ENCODE data around the gene ELMO3. TPM values are rescaled to one million over a fixed set of nuclear protein-coding genes. Genes with fewer than 3 reads are reported as not detected.

The ELMO3 gene
- polyA plus RNA-seq, 1 donor from 2014 or later: 2.2 TPM

DNA sequence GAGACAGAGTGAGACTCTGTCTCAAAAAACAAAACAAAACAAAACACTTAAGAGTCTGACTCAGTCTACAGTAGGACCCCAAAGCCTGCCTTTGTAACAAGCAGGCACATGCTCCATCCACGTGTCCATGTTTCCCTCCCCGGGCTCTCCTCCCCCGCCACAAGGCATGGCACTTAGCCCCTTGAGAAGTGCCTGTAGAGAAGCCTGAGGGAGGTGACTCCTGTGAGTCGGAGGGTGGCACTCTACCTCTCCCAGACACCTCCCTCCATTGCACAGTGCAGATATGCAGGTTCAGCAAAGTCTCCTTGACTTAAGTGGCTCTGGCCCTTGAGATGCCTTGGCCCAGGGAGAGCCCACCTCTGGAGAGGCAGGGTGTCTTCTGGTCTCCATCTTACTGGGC lies 41.6 kb downstream of the ELMO3 start:
- H3K9ac ChIP-seq (ENCODE audit: low read length): no peak overlapping the region
- no peak overlapping the region for H3K27ac ChIP-seq (ENCODE audit: low read length)
- no peak overlapping the region for H3K4me2 ChIP-seq (ENCODE audit: low read length)
- H3F3A ChIP-seq (ENCODE audit: insufficient read depth, low read length, poor library complexity, severe bottlenecking): no peaks in the 10 kb centered on the region
- no peaks in the 10 kb centered on the region for H3K9me2 ChIP-seq (ENCODE audit: insufficient read depth, low read length)
- no peaks in the 10 kb centered on the region for H3K9me3 ChIP-seq (ENCODE audit: low read length)
- H3K4me3 ChIP-seq (ENCODE audit: low read length): no peak overlapping the region
- H3K27me3 ChIP-seq (ENCODE audit: insufficient read depth, low read depth, low read length): no peaks in the 10 kb centered on the region
- H3K36me3 ChIP-seq (ENCODE audit: insufficient read depth, low read length): no peaks in the 10 kb centered on the region
- H3K79me2 ChIP-seq (replicated peaks; ENCODE audit: insufficient read depth, low read length): no peaks in the 10 kb centered on the region
- H2AFZ ChIP-seq (ENCODE audit: low read depth, low read length): no peak overlapping the region
- H4K20me1 ChIP-seq (ENCODE audit: insufficient read depth): no peaks in the 10 kb centered on the region
- no peak for TF ChIP-seq POLR2AphosphoS5 (IDR thresholded peaks at IDR 0.05)
- TF ChIP-seq, protein P1, sequence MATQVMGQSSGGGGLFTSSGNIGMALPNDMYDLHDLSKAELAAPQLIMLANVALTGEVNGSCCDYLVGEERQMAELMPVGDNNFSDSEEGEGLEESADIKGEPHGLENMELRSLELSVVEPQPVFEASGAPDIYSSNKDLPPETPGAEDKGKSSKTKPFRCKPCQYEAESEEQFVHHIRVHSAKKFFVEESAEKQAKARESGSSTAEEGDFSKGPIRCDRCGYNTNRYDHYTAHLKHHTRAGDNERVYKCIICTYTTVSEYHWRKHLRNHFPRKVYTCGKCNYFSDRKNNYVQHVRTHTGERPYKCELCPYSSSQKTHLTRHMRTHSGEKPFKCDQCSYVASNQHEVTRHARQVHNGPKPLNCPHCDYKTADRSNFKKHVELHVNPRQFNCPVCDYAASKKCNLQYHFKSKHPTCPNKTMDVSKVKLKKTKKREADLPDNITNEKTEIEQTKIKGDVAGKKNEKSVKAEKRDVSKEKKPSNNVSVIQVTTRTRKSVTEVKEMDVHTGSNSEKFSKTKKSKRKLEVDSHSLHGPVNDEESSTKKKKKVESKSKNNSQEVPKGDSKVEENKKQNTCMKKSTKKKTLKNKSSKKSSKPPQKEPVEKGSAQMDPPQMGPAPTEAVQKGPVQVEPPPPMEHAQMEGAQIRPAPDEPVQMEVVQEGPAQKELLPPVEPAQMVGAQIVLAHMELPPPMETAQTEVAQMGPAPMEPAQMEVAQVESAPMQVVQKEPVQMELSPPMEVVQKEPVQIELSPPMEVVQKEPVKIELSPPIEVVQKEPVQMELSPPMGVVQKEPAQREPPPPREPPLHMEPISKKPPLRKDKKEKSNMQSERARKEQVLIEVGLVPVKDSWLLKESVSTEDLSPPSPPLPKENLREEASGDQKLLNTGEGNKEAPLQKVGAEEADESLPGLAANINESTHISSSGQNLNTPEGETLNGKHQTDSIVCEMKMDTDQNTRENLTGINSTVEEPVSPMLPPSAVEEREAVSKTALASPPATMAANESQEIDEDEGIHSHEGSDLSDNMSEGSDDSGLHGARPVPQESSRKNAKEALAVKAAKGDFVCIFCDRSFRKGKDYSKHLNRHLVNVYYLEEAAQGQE (IDR thresholded peaks at IDR 0.05; ENCODE audit: borderline replicate concordance): no peak
- TF ChIP-seq MXI1 (conservative IDR thresholded peaks at IDR 0.05; ENCODE audit: poor library complexity, severe bottlenecking): no peak
- TF ChIP-seq SMC3 (conservative IDR thresholded peaks at IDR 0.05; ENCODE audit: poor library complexity): no peak
- no peak for TF ChIP-seq EZH2 (IDR thresholded peaks at IDR 0.05; ENCODE audit: borderline replicate concordance, insufficient read depth, low read length, poor library complexity, severe bottlenecking)
- TF ChIP-seq TAF1 (IDR thresholded peaks at IDR 0.05; ENCODE audit: low read depth): no peak
- no peak for TF ChIP-seq RAD21 (conservative IDR thresholded peaks at IDR 0.05)
- TF ChIP-seq, protein P2, sequence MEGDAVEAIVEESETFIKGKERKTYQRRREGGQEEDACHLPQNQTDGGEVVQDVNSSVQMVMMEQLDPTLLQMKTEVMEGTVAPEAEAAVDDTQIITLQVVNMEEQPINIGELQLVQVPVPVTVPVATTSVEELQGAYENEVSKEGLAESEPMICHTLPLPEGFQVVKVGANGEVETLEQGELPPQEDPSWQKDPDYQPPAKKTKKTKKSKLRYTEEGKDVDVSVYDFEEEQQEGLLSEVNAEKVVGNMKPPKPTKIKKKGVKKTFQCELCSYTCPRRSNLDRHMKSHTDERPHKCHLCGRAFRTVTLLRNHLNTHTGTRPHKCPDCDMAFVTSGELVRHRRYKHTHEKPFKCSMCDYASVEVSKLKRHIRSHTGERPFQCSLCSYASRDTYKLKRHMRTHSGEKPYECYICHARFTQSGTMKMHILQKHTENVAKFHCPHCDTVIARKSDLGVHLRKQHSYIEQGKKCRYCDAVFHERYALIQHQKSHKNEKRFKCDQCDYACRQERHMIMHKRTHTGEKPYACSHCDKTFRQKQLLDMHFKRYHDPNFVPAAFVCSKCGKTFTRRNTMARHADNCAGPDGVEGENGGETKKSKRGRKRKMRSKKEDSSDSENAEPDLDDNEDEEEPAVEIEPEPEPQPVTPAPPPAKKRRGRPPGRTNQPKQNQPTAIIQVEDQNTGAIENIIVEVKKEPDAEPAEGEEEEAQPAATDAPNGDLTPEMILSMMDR (IDR thresholded peaks at IDR 0.05; ENCODE audit: poor library complexity, severe bottlenecking): no peak
- TF ChIP-seq EP300 (conservative IDR thresholded peaks at IDR 0.05; ENCODE audit: poor library complexity, severe bottlenecking): no peak

GRCh38 chr16:67241008-67241900 lies 42.3 kb downstream of the ELMO3 start:
- Histone ChIP-seq H3K4me3 (ENCODE audit: low read length) (no peak overlapping the region), H3K9me3 (ENCODE audit: low read length) (no peaks in the 10 kb centered on the region), H3F3A (ENCODE audit: insufficient read depth, low read length, poor library complexity, severe bottlenecking) (no peaks in the 10 kb centered on the region), H3K9me2 (ENCODE audit: insufficient read depth, low read length) (no peaks in the 10 kb centered on the region), H3K27me3 (ENCODE audit: insufficient read depth, low read depth, low read length) (peaks cover 5% of the 10 kb centered on the region), H3K79me2 (replicated peaks; ENCODE audit: insufficient read depth, low read length) (no peaks in the 10 kb centered on the region), H4K20me1 (ENCODE audit: insufficient read depth) (no peaks in the 10 kb centered on the region), H3K27ac (ENCODE audit: low read length) (no peak overlapping the region), H3K36me3 (ENCODE audit: insufficient read depth, low read length) (no peaks in the 10 kb centered on the region), H3K4me2 (ENCODE audit: low read length) (no peak overlapping the region), H2AFZ (ENCODE audit: low read depth, low read length) (no peak overlapping the region), H3K9ac (ENCODE audit: low read length) (no peak overlapping the region)
- no peak for TF ChIP-seq EZH2 (IDR thresholded peaks at IDR 0.05; ENCODE audit: borderline replicate concordance, insufficient read depth, low read length, poor library complexity, severe bottlenecking)
- TF ChIP-seq RAD21 (conservative IDR thresholded peaks at IDR 0.05): no peak
- no peak for TF ChIP-seq TAF1 (IDR thresholded peaks at IDR 0.05; ENCODE audit: low read depth)
- no peak for TF ChIP-seq EP300 (conservative IDR thresholded peaks at IDR 0.05; ENCODE audit: poor library complexity, severe bottlenecking)
- TF ChIP-seq, protein P1 (IDR thresholded peaks at IDR 0.05; ENCODE audit: borderline replicate concordance): no peak
- no peak for TF ChIP-seq POLR2AphosphoS5 (IDR thresholded peaks at IDR 0.05)
- TF ChIP-seq, protein P2 (IDR thresholded peaks at IDR 0.05; ENCODE audit: poor library complexity, severe bottlenecking): no peak
- TF ChIP-seq MXI1 (conservative IDR thresholded peaks at IDR 0.05; ENCODE audit: poor library complexity, severe bottlenecking): no peak
- no peak for TF ChIP-seq SMC3 (conservative IDR thresholded peaks at IDR 0.05; ENCODE audit: poor library complexity)

Data from neural cell (in vitro differentiated cells).